A673 (cell line): Measurements from ENCODE around the gene SLC25A23. TPM values are rescaled to one million over a fixed set of nuclear protein-coding genes. Genes with fewer than 3 reads are reported as not detected.

Experiments
- BruUV-seq: library from RNA; stranded (reverse); fragments of 400-500 nt; replicated peaks from 2 replicates; lab custom pipeline; 2021; lab: Mats Ljungman, UMichigan
- CTCF ChIA-PET: fragments of 300-600 bp; sonication (Branson Sonifier 250); formaldehyde crosslinking; loops from one replicate; lab custom pipeline; 2022; ENCODE audit warnings: antibody characterized with exemption; lab: Charles Lee
- POLR2A ChIA-PET: fragments of 300-600 bp; sonication (Branson Sonifier 250); formaldehyde crosslinking; loops from one replicate; lab custom pipeline; 2022; ENCODE audit warnings: antibody characterized with exemption; ENCODE audit not compliant: low non-redundant PET; lab: Charles Lee
- DNase-seq: peaks from one replicate; pipeline ENCODE4 v3.0.0-alpha.2; 2015; ENCODE audit warnings: low spot score
- H3K27ac ChIP-seq: fragments of 200-600 bp; sonication (generic); 2 replicates; pipeline ENCODE4 v1.5.1; 2016; ENCODE audit warnings: mixed run types, low read depth, mild to moderate bottlenecking, mixed read lengths, antibody characterized with exemption, low read length; ENCODE audit not compliant: poor library complexity, severe bottlenecking
- H3K27me3 ChIP-seq: fragments of 200-600 bp; sonication (generic); replicated peaks from 2 replicates; pipeline ENCODE4 v1.6.1; 2017; ENCODE audit warnings: mixed run types, low read depth, mild to moderate bottlenecking, mixed read lengths, antibody characterized with exemption, low read length; ENCODE audit not compliant: insufficient read depth, poor library complexity
- H3K36me3 ChIP-seq: fragments of 200-600 bp; sonication (generic); 2 replicates; pipeline ENCODE4 v1.6.1; 2016; ENCODE audit warnings: mixed run types, mild to moderate bottlenecking, mixed read lengths, antibody characterized with exemption, low read length; ENCODE audit not compliant: insufficient read depth, poor library complexity, severe bottlenecking
- H3K4me1 ChIP-seq: fragments of 200-600 bp; sonication (generic); 2 replicates; pipeline ENCODE4 v1.6.1; 2017; ENCODE audit warnings: mixed run types, mild to moderate bottlenecking, mixed read lengths, antibody characterized with exemption, low read length; ENCODE audit not compliant: insufficient read depth, poor library complexity, severe bottlenecking
- H3K4me3 ChIP-seq: fragments of 200-600 bp; sonication (generic); 2 replicates; pipeline ENCODE4 v1.5.1; 2016; ENCODE audit warnings: low read depth, mixed run types, mild to moderate bottlenecking, mixed read lengths, low read length; ENCODE audit not compliant: poor library complexity, severe bottlenecking
- H3K9me3 ChIP-seq: fragments of 200-600 bp; sonication (generic); 2 replicates; pipeline ENCODE4 v1.6.1; 2016; ENCODE audit warnings: mixed run types, low read depth, mild to moderate bottlenecking, mixed read lengths, antibody characterized with exemption, low read length; ENCODE audit not compliant: poor library complexity, severe bottlenecking
- CTCF ChIP-seq: fragments of 300-800, 200-600 bp; sonication (generic); conservative IDR thresholded peaks from 2 replicates; pipeline ENCODE4 v1.5.1; 2017; ENCODE audit warnings: low read depth, mild to moderate bottlenecking, antibody characterized with exemption, low read length, moderate library complexity, mixed read lengths
- EZH2 ChIP-seq: fragments of 200-600 bp; sonication (generic); IDR thresholded peaks from 2 replicates; pipeline ENCODE4 v1.6.1; 2017; ENCODE audit warnings: borderline replicate concordance, low read depth, mild to moderate bottlenecking, mixed read lengths, antibody characterized with exemption, low read length; ENCODE audit not compliant: poor library complexity, severe bottlenecking
- intact Hi-C: fragments of 100-400 bp; cut with micrococcal nuclease; formaldehyde crosslinking; loops from one replicate; pipeline ENCODE4 v1.10.0; 2022; ENCODE audit not compliant: unreplicated experiment
- total RNA-seq: library from RNA; stranded (reverse); gene quantifications from 2 replicates; pipeline ENCODE4 v1.2.3, GENCODE V29; 2021

The SLC25A23 gene
- total RNA-seq, 1 experiment from 2014 or later = 39.9 TPM

- ChIA-PET POLR2A (no interaction called here), CTCF (no interaction called here)
- DNase-seq = no peak
- no peak for TF ChIP-seq CTCF
- no peak for TF ChIP-seq EZH2
- BruUV-seq = no TSS peak
- no peak overlapping the region for H3K27ac ChIP-seq
- no peaks in the 10 kb centered on the region for H3K27me3 ChIP-seq
- no peak overlapping the region for H3K4me3 ChIP-seq
- no peaks in the 10 kb centered on the region for H3K9me3 ChIP-seq
- H3K36me3 ChIP-seq = no peaks in the 10 kb centered on the region
- no peaks in the 10 kb centered on the region for H3K4me1 ChIP-seq
- intact Hi-C loops = no loop called here
Observed at GRCh38 chr19:6484831-6485230, 25.2 kb upstream of the SLC25A23 start.

- intact Hi-C loops = no loop called here
- POLR2A ChIA-PET = no interaction called here
- Histone ChIP-seq H3K36me3 (no peaks in the 10 kb centered on the region), H3K4me1 (no peaks in the 10 kb centered on the region), H3K4me3 (no peak overlapping the region), H3K9me3 (no peaks in the 10 kb centered on the region), H3K27me3 (no peaks in the 10 kb centered on the region), H3K27ac (no peak overlapping the region)
- CTCF ChIA-PET = no interaction called here
- BruUV-seq = no TSS peak
- no peak for DNase-seq
- TF ChIP-seq EZH2 (no peak), CTCF (no peak)
Observed at GRCh38 chr19:6484230-6484629, 24.6 kb upstream of the SLC25A23 start.

GRCh38 chr19:6483235-6483634 is 23.6 kb upstream of the SLC25A23 start:
- no peak for DNase-seq
- no peak for TF ChIP-seq EZH2
- TF ChIP-seq CTCF = no peak
- BruUV-seq = no TSS peak
- POLR2A ChIA-PET = no interaction called here
- no peak overlapping the region for H3K4me3 ChIP-seq
- H3K4me1 ChIP-seq = no peaks in the 10 kb centered on the region
- CTCF ChIA-PET = no interaction called here
- intact Hi-C loops = no loop called here
- no peaks in the 10 kb centered on the region for H3K27me3 ChIP-seq
- H3K9me3 ChIP-seq = no peaks in the 10 kb centered on the region
- no peaks in the 10 kb centered on the region for H3K36me3 ChIP-seq
- H3K27ac ChIP-seq = no peak overlapping the region
